ENCODE results near the gene IRGC. TPM values are rescaled to one million over a fixed set of nuclear protein-coding genes. Genes with fewer than 3 reads are reported as not detected.
A peak's percentile ranks its signal among the peaks of the same experiment; 100 is the strongest.

Gene IRGC
- total RNA-seq, 3 donors from 2014 or later (not counting 1 experiment from before 2014, with no cell fraction given) = not detected

GRCh38 chr19:43692877-43693276 lies 23.0 kb upstream of the IRGC start:
- 68% methylated on average over 4 of the region's 4 CpGs for WGBS (ENCODE audit: insufficient coverage)

GRCh38 chr19:43694553-43694952 lies 21.3 kb upstream of the IRGC start:
- Mint-ChIP-seq H3K4me3 (no peak overlapping the region), H3K36me3 (peaks cover 6% of the 10 kb centered on the region), H3K27me3 (ENCODE audit: low read depth in 2 of 2) (peaks cover 0 to 8% of the 10 kb centered on the region in 2 donors), H3K27ac (no peak overlapping the region), H3K4me1 (peaks cover under 1% of the 10 kb centered on the region in 2 donors), H3K9me3 (peaks cover 0 to 5% of the 10 kb centered on the region in 2 donors)
- ATAC-seq (no peak), DNase-seq (no peak)
- TF ChIP-seq, protein P1, sequence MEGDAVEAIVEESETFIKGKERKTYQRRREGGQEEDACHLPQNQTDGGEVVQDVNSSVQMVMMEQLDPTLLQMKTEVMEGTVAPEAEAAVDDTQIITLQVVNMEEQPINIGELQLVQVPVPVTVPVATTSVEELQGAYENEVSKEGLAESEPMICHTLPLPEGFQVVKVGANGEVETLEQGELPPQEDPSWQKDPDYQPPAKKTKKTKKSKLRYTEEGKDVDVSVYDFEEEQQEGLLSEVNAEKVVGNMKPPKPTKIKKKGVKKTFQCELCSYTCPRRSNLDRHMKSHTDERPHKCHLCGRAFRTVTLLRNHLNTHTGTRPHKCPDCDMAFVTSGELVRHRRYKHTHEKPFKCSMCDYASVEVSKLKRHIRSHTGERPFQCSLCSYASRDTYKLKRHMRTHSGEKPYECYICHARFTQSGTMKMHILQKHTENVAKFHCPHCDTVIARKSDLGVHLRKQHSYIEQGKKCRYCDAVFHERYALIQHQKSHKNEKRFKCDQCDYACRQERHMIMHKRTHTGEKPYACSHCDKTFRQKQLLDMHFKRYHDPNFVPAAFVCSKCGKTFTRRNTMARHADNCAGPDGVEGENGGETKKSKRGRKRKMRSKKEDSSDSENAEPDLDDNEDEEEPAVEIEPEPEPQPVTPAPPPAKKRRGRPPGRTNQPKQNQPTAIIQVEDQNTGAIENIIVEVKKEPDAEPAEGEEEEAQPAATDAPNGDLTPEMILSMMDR (IDR thresholded peaks at IDR 0.05) = no peak
- H3K9me3 ChIP-seq (ENCODE audit: control insufficient read depth, insufficient read depth, low read length) = peaks cover 13% of the 10 kb centered on the region
- H3K27me3 ChIP-seq (ENCODE audit: control insufficient read depth, insufficient read depth, low read length) = no peaks in the 10 kb centered on the region
- no peaks in the 10 kb centered on the region for H3K36me3 ChIP-seq (ENCODE audit: control insufficient read depth, insufficient read depth, low read length)
- WGBS (ENCODE audit: insufficient coverage) = 89% methylated on average over 5 of the region's 5 CpGs
- no peak overlapping the region for H3K27ac ChIP-seq (ENCODE audit: low read length)
- peaks cover 5% of the 10 kb centered on the region for H3K4me1 ChIP-seq (ENCODE audit: control insufficient read depth, insufficient read depth, low read length)
- H3K4me3 ChIP-seq (ENCODE audit: low read length) = no peak overlapping the region
- intact Hi-C loops (cut with micrococcal nuclease) = no loop called here

More at GRCh38 chr19:43692877-43693276, 23.0 kb upstream of the IRGC start:
- Histone ChIP-seq H3K27me3 (ENCODE audit: control insufficient read depth, insufficient read depth, low read length) (no peaks in the 10 kb centered on the region), H3K4me3 (ENCODE audit: low read length) (no peak overlapping the region), H3K9me3 (ENCODE audit: control insufficient read depth, insufficient read depth, low read length) (peaks cover 13% of the 10 kb centered on the region), H3K36me3 (ENCODE audit: control insufficient read depth, insufficient read depth, low read length) (no peaks in the 10 kb centered on the region), H3K4me1 (ENCODE audit: control insufficient read depth, insufficient read depth, low read length) (no peaks in the 10 kb centered on the region), H3K27ac (ENCODE audit: low read length) (no peak overlapping the region)
- H3K36me3 Mint-ChIP-seq = peaks cover 6% of the 10 kb centered on the region
- H3K4me1 Mint-ChIP-seq = no peaks in the 10 kb centered on the region
- TF ChIP-seq, protein P1 (IDR thresholded peaks at IDR 0.05) = no peak
- intact Hi-C loops (cut with micrococcal nuclease) = no loop called here
- peak in 1 of 3 donors; percentile 27 for ATAC-seq
- no peak overlapping the region for H3K4me3 Mint-ChIP-seq
- H3K27me3 Mint-ChIP-seq (ENCODE audit: low read depth in 2 of 2) = peaks cover 0 to 8% of the 10 kb centered on the region in 2 donors
- peak overlapping the region in 1 of 2 donors; percentile 22 for H3K27ac Mint-ChIP-seq
- no peak for DNase-seq
- H3K9me3 Mint-ChIP-seq = peaks cover 0 to 5% of the 10 kb centered on the region in 2 donors

DNA sequence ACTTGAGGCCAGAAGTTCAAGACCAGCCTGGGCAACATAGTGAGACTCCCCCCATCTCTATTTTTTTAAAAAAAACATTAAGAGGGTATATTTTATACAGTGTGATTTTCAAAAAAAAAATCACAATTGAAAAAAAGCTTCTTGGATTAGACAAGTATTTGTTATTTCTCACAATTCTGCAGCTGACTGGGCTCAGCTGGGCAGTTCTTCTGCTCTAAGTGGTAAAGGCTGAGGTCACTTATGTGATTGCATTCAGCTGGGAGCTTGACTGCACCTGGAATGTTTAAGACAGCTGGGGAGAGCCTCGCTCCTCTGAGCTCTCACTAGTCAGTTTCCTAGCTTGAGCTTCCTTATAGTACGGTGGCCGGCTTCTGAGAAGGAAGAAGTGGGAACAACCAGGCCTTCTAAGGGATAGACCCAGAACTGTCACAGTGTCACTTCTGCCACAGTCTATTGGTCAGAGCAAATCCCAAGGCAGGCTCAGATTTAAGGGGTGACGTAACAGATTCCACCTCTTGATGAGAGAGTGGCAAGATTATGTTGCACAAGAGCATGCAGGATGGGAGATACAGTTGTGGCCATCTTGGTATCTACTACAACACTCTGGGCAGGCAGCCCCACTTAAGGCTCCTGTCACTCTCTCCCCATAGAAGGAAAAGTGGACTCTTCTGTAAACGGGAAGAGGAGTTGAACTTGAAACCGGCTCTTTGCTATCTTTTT lies 19.7 kb upstream of the IRGC start:
- no peaks in the 10 kb centered on the region for H3K27me3 ChIP-seq (ENCODE audit: control insufficient read depth, insufficient read depth, low read length)
- H3K9me3 Mint-ChIP-seq = peaks cover 0 to 5% of the 10 kb centered on the region in 2 donors
- peaks cover 15 to 17% of the 10 kb centered on the region in 2 donors for H3K4me1 Mint-ChIP-seq
- no peaks in the 10 kb centered on the region for H3K36me3 ChIP-seq (ENCODE audit: control insufficient read depth, insufficient read depth, low read length)
- H3K27ac ChIP-seq (ENCODE audit: low read length) = no peak overlapping the region
- no peak overlapping the region for H3K4me3 ChIP-seq (ENCODE audit: low read length)
- no peaks in the 10 kb centered on the region for H3K36me3 Mint-ChIP-seq
- 93% methylated on average over 6 of the region's 6 CpGs for WGBS (ENCODE audit: insufficient coverage)
- peaks cover 3% of the 10 kb centered on the region for H3K9me3 ChIP-seq (ENCODE audit: control insufficient read depth, insufficient read depth, low read length)
- no peak overlapping the region for H3K27ac Mint-ChIP-seq
- H3K4me1 ChIP-seq (ENCODE audit: control insufficient read depth, insufficient read depth, low read length) = peaks cover 21% of the 10 kb centered on the region
- intact Hi-C loops (cut with micrococcal nuclease) = no loop called here
- TF ChIP-seq, protein P1 (IDR thresholded peaks at IDR 0.05) = no peak
- DNase-seq (no peak), ATAC-seq (no peak)
- no peak overlapping the region for H3K4me3 Mint-ChIP-seq
- peaks cover 0 to 14% of the 10 kb centered on the region in 2 donors for H3K27me3 Mint-ChIP-seq (ENCODE audit: low read depth in 2 of 2)
